Measurements from ENCODE around the gene CNTNAP2. TPM values are rescaled to one million over a fixed set of nuclear protein-coding genes. Genes with fewer than 3 reads are reported as not detected.
"Not testable (repeated sequence)": the region's sequence is repeated elsewhere in the genome, so short reads cannot be mapped to it uniquely, and the experiment has no call there.

CNTNAP2 gene
- polyA plus RNA-seq, 1 experiment = not detected

DNA sequence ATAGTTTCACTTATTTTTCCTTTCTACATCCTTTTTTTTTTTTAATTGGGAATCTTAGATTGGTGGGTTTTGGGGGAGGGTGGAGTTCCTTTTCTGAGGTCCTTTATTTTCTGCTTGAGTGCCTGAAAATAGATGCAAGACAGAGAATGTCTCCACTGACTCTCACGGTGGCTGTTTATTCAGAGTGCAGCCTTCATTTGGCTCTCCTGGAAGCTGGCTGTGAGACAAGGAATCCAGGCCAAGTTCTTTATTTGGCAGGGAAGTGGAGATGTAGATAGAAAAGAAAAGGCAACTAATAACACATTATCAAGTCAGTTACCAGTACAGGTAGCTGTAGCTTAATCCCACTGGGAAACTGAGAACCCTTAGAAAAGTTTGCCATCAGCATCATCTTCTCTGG is 118.6 kb downstream of the CNTNAP2 start:
- no peaks in the 10 kb centered on the region for H3K36me3 ChIP-seq (ENCODE audit: control insufficient read depth, insufficient read depth, low read length)
- ChIA-PET POLR2A (no interaction called here), CTCF (interaction anchor here (0.6 kb wide), 1 partner anchor 12 kb away, joined by 3 read pairs; no protein-coding TSS in a partner anchor)
- H3K4me3 ChIP-seq (ENCODE audit: low read depth, low read length) = no peak overlapping the region
- no peak for DNase-seq (ENCODE audit: low read depth)
- TF ChIP-seq, protein P1, sequence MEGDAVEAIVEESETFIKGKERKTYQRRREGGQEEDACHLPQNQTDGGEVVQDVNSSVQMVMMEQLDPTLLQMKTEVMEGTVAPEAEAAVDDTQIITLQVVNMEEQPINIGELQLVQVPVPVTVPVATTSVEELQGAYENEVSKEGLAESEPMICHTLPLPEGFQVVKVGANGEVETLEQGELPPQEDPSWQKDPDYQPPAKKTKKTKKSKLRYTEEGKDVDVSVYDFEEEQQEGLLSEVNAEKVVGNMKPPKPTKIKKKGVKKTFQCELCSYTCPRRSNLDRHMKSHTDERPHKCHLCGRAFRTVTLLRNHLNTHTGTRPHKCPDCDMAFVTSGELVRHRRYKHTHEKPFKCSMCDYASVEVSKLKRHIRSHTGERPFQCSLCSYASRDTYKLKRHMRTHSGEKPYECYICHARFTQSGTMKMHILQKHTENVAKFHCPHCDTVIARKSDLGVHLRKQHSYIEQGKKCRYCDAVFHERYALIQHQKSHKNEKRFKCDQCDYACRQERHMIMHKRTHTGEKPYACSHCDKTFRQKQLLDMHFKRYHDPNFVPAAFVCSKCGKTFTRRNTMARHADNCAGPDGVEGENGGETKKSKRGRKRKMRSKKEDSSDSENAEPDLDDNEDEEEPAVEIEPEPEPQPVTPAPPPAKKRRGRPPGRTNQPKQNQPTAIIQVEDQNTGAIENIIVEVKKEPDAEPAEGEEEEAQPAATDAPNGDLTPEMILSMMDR (IDR thresholded peaks at IDR 0.05; ENCODE audit: insufficient read depth, low read depth, low read length) = no peak
- H3K27me3 ChIP-seq (ENCODE audit: control insufficient read depth, insufficient read depth, low read length) = no peaks in the 10 kb centered on the region

DNA sequence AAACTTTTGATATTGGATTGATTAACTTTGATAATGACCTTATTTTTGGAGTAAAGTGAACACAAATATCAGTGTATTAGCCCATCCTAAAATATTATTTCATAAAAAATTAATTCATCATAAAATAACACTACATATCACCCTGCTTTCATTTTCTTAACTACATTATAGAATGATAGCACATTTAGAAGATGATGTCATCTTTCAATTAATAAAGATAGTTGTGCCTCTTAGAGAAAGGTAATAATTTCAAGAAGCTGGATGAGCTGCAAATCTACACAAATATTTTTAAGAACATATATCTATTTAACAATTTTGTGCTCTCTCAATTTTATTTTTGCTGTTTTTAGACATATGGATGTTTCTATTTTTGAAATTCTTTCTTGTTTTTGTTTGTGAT is 126.1 kb downstream of the CNTNAP2 start:
- TF ChIP-seq, protein P1 (IDR thresholded peaks at IDR 0.05; ENCODE audit: insufficient read depth, low read depth, low read length) = no peak
- POLR2A ChIA-PET = no interaction called here
- CTCF ChIA-PET = no interaction called here
- no peak for DNase-seq (ENCODE audit: low read depth)
- Histone ChIP-seq H3K36me3 (ENCODE audit: control insufficient read depth, insufficient read depth, low read length) (no peaks in the 10 kb centered on the region), H3K4me3 (ENCODE audit: low read depth, low read length) (no peak overlapping the region), H3K27me3 (ENCODE audit: control insufficient read depth, insufficient read depth, low read length) (no peaks in the 10 kb centered on the region)

- H3K27me3 ChIP-seq (ENCODE audit: control insufficient read depth, insufficient read depth, low read length); CTCF ChIA-PET; H3K4me3 ChIP-seq (ENCODE audit: low read depth, low read length); DNase-seq (ENCODE audit: low read depth); POLR2A ChIA-PET; H3K36me3 ChIP-seq (ENCODE audit: control insufficient read depth, insufficient read depth, low read length): not testable (repeated sequence)
These were observed 131.4 kb downstream of the CNTNAP2 start for GRCh38 chr7:146247991-146248390.

GRCh38 chr7:146248744-146249143 is 132.1 kb downstream of the CNTNAP2 start:
- H3K36me3 ChIP-seq (ENCODE audit: control insufficient read depth, insufficient read depth, low read length); DNase-seq (ENCODE audit: low read depth); H3K27me3 ChIP-seq (ENCODE audit: control insufficient read depth, insufficient read depth, low read length); POLR2A ChIA-PET; CTCF ChIA-PET; H3K4me3 ChIP-seq (ENCODE audit: low read depth, low read length): not testable (repeated sequence)

- Histone ChIP-seq H3K4me3 (ENCODE audit: low read depth, low read length) (no peak overlapping the region), H3K36me3 (ENCODE audit: control insufficient read depth, insufficient read depth, low read length) (no peaks in the 10 kb centered on the region), H3K27me3 (ENCODE audit: control insufficient read depth, insufficient read depth, low read length) (no peaks in the 10 kb centered on the region)
- CTCF ChIA-PET = no interaction called here
- no peak for DNase-seq (ENCODE audit: low read depth)
- POLR2A ChIA-PET = no interaction called here
- TF ChIP-seq, protein P1 (IDR thresholded peaks at IDR 0.05; ENCODE audit: insufficient read depth, low read depth, low read length) = no peak
These were observed 132.7 kb downstream of the CNTNAP2 start for GRCh38 chr7:146249272-146249671.

DNA sequence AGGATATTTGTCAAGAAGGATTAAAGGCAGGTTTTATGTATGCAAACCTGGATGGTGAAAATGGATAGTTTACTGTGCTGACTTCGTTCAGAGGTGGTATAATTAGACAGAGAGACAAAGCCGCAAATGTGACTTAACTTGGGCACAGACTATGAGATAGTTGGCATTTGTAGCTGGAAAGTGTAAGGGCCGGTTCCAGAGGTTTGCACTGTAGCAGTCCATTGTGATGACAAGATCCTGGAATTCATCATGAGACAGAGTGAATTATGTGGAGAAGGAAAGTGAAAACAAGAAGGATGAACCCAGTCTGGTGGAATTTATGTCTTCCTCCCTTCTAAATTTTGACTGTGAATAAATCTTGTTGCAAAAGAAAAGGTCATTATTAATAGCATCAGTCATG is 139.0 kb downstream of the CNTNAP2 start:
- POLR2A ChIA-PET = no interaction called here
- TF ChIP-seq, protein P1 (IDR thresholded peaks at IDR 0.05; ENCODE audit: insufficient read depth, low read depth, low read length) = no peak

More for the DNA sequence above, 139.0 kb downstream of the CNTNAP2 start:
- DNase-seq (ENCODE audit: low read depth) = no peak
- Histone ChIP-seq H3K4me3 (ENCODE audit: low read depth, low read length) (no peak overlapping the region), H3K27me3 (ENCODE audit: control insufficient read depth, insufficient read depth, low read length) (no peaks in the 10 kb centered on the region), H3K36me3 (ENCODE audit: control insufficient read depth, insufficient read depth, low read length) (no peaks in the 10 kb centered on the region)
- CTCF ChIA-PET = no interaction called here

All from BJ (cell line).